A673 (cell line): Measurements from ENCODE around the gene GRAMD1A.

Experiments used
- EZH2 ChIP-seq: fragments of 200-600 bp; sonication (generic); IDR thresholded peaks from 2 replicates; pipeline ENCODE4 v1.6.1; 2017; ENCODE audit warnings: borderline replicate concordance, low read depth, mild to moderate bottlenecking, mixed read lengths, antibody characterized with exemption, low read length; ENCODE audit not compliant: poor library complexity, severe bottlenecking
- TF ChIP-seq, protein P1 (sequence below): fragments of 300-800, 200-600 bp; sonication (generic); conservative IDR thresholded peaks from 2 replicates; pipeline ENCODE4 v1.5.1; 2017; ENCODE audit warnings: low read depth, mild to moderate bottlenecking, antibody characterized with exemption, low read length, moderate library complexity, mixed read lengths

DNA sequence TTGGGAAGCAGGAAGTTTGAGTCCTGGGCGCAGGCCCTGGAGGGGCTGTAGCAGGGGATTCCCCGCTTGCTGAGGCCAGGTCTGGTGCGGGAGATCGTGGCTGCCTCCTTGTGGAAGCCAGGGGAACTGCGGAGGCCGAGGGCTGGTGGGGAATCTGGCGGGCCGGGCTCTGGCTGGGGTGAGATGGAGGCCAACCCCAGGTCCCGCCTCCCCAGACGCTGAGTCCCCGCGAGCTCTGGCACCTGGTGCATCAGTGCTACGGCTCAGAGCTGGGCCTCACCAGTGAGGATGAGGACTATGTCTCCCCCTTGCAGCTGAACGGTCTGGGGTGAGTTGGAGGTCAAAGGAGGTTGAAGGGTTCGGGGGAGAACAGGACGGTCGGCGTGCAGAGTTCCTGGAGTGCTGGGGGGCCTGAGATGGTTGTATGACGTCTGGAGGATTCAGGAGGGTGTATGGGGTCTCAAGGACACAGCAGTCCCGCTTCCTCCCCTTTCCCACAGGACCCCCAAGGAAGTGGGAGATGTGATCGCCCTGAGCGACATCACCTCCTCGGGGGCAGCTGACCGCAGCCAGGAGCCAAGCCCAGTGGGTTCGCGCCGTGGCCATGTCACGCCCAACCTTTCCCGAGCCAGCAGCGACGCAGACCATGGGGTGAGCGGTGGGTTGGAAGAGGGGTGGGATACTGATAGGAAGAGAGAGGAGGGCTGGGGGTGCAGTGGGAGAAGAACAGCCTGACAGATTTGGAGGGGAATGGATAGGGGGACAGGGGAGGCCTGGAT lies 13.1 kb downstream of the GRAMD1A start:
- TF ChIP-seq, protein P1, sequence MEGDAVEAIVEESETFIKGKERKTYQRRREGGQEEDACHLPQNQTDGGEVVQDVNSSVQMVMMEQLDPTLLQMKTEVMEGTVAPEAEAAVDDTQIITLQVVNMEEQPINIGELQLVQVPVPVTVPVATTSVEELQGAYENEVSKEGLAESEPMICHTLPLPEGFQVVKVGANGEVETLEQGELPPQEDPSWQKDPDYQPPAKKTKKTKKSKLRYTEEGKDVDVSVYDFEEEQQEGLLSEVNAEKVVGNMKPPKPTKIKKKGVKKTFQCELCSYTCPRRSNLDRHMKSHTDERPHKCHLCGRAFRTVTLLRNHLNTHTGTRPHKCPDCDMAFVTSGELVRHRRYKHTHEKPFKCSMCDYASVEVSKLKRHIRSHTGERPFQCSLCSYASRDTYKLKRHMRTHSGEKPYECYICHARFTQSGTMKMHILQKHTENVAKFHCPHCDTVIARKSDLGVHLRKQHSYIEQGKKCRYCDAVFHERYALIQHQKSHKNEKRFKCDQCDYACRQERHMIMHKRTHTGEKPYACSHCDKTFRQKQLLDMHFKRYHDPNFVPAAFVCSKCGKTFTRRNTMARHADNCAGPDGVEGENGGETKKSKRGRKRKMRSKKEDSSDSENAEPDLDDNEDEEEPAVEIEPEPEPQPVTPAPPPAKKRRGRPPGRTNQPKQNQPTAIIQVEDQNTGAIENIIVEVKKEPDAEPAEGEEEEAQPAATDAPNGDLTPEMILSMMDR: peak; percentile 85
- TF ChIP-seq EZH2: no peak
